Measurements from ENCODE around the gene PEAR1.

The PEAR1 gene

GRCh38 chr1:156893048-156893953 lies at the start of gene PEAR1:
Gene PEAR1 (plus strand): TSS chr1:156893718. CDS start chr1:156903927, 10,209 bp downstream.
- DNase-seq = no peak

GRCh38 chr1:156844102-156844501 lies 49.4 kb upstream of the PEAR1 start:
- DNase-seq = no peak

- no peak for DNase-seq
Observed at GRCh38 chr1:156844638-156845037, 48.9 kb upstream of the PEAR1 start.

- peak in 1 of 2 experiments; percentile 36 for DNase-seq
Observed at GRCh38 chr1:156845055-156845952, 48.2 kb upstream of the PEAR1 start.

- no peak for DNase-seq
Observed at GRCh38 chr1:156845953-156846545, 47.5 kb upstream of the PEAR1 start.

- DNase-seq = no peak
Observed at GRCh38 chr1:156846643-156847042, 46.9 kb upstream of the PEAR1 start.

GRCh38 chr1:156847591-156848460 lies 45.7 kb upstream of the PEAR1 start:
- no peak for DNase-seq

- peak in 1 of 2 experiments; percentile 59 for DNase-seq
Observed at GRCh38 chr1:156848461-156849150, 44.9 kb upstream of the PEAR1 start.

- DNase-seq = no peak
Observed at GRCh38 chr1:156849151-156849496, 44.4 kb upstream of the PEAR1 start.

- no peak for DNase-seq
Observed at GRCh38 chr1:156851779-156852417, 41.6 kb upstream of the PEAR1 start.

- peak in 1 of 2 experiments; percentile 33 for DNase-seq
Observed at GRCh38 chr1:156852418-156852874, 41.1 kb upstream of the PEAR1 start.

GRCh38 chr1:156853761-156854160 lies 39.8 kb upstream of the PEAR1 start:
- DNase-seq = no peak

GRCh38 chr1:156854634-156855033 lies 38.9 kb upstream of the PEAR1 start:
- DNase-seq = no peak

GRCh38 chr1:156856282-156856785 lies 37.2 kb upstream of the PEAR1 start:
- no peak for DNase-seq

- no peak for DNase-seq
Observed at GRCh38 chr1:156857532-156857931, 36.0 kb upstream of the PEAR1 start.

GRCh38 chr1:156858555-156858956 lies 35.0 kb upstream of the PEAR1 start:
- no peak for DNase-seq

GRCh38 chr1:156858959-156859522 lies 34.5 kb upstream of the PEAR1 start, which contains the start of gene INSRR:
Gene INSRR (minus strand): TSS chr1:156859117. CDS start chr1:156858621, 496 bp downstream.
- DNase-seq = no peak

- DNase-seq = peak; percentile 41 to 86
Observed at GRCh38 chr1:156859523-156860112, 33.9 kb upstream of the PEAR1 start.

GRCh38 chr1:156860113-156860627 lies 33.3 kb upstream of the PEAR1 start:
- peak in 1 of 2 experiments; percentile 86 for DNase-seq
